A549 (cell line): ENCODE results near the gene MAMLD1.

Experiments used
- ESRRA ChIP-seq: fragments of 150-350 bp; IDR thresholded peaks from 2 replicates; pipeline ENCODE4 v1.6.1; 2014; ENCODE audit warnings: mild to moderate bottlenecking, low read length, borderline replicate concordance
- HOXA7 ChIP-seq: fragments of 250-450 bp; sonication (Bioruptor Pico); IDR thresholded peaks from 2 replicates; pipeline ENCODE4 v1.5.0; 2020; ENCODE audit warnings: mild to moderate bottlenecking, moderate library complexity
- POLR2A ChIP-seq: IDR thresholded peaks from 2 replicates; pipeline ENCODE4 v1.6.1; 2012; ENCODE audit warnings: mild to moderate bottlenecking, low read length
- RCOR1 ChIP-seq: fragments of 150-350 bp; IDR thresholded peaks from 2 replicates; pipeline ENCODE4 v1.6.1; 2014; ENCODE audit warnings: antibody characterized with exemption, low read length, low read depth
- SMC3 ChIP-seq: fragments of >200 bp; sonication (Bioruptor Twin); formaldehyde crosslinking; IDR thresholded peaks from 3 replicates; pipeline ENCODE4 v1.6.1; 2018; ENCODE audit warnings: inconsistent platforms
- ZC3H11A ChIP-seq: fragments of 450-650 bp; IDR thresholded peaks from 2 replicates; pipeline ENCODE4 v1.6.1; 2014; ENCODE audit warnings: antibody characterized with exemption, mild to moderate bottlenecking
- TF ChIP-seq, protein P1 (sequence below): fragments of >200 bp; sonication (Bioruptor Twin); formaldehyde crosslinking; IDR thresholded peaks from 3 replicates; pipeline ENCODE4 v1.5.1; 2016
- TF ChIP-seq, protein P2 (sequence below): fragments of 450-650 bp; IDR thresholded peaks from 2 replicates; pipeline ENCODE4 v1.6.1; 2014; ENCODE audit warnings: antibody characterized with exemption

DNA sequence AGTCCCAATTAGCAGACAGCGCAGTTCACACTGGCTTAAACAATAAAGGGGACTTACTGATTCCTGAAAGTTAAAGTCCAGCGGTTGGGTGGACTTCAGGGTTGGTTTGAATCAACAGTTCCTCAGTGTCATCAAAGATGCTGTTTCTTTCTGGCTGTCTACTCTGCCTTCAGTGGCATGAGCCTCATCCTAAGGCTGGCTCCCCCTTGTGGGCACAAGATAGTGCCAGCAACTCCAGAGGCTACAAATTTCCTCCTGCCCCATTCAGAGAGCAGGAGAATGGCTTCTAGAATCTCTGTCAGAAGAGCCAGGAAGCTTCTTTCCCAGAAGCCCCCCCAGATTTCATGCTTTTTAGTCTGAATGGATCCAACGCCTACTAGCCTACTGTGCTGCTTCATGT lies 122.9 kb downstream of the MAMLD1 start:
- TF ChIP-seq HOXA7 (CRISPR knock-in tag) (no peak), SMC3 (peak; percentile 73), POLR2A (no peak), RCOR1 (no peak), ZC3H11A (no peak), ESRRA (no peak)
- TF ChIP-seq, protein P1, sequence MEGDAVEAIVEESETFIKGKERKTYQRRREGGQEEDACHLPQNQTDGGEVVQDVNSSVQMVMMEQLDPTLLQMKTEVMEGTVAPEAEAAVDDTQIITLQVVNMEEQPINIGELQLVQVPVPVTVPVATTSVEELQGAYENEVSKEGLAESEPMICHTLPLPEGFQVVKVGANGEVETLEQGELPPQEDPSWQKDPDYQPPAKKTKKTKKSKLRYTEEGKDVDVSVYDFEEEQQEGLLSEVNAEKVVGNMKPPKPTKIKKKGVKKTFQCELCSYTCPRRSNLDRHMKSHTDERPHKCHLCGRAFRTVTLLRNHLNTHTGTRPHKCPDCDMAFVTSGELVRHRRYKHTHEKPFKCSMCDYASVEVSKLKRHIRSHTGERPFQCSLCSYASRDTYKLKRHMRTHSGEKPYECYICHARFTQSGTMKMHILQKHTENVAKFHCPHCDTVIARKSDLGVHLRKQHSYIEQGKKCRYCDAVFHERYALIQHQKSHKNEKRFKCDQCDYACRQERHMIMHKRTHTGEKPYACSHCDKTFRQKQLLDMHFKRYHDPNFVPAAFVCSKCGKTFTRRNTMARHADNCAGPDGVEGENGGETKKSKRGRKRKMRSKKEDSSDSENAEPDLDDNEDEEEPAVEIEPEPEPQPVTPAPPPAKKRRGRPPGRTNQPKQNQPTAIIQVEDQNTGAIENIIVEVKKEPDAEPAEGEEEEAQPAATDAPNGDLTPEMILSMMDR = peak; percentile 58
- TF ChIP-seq, protein P2, sequence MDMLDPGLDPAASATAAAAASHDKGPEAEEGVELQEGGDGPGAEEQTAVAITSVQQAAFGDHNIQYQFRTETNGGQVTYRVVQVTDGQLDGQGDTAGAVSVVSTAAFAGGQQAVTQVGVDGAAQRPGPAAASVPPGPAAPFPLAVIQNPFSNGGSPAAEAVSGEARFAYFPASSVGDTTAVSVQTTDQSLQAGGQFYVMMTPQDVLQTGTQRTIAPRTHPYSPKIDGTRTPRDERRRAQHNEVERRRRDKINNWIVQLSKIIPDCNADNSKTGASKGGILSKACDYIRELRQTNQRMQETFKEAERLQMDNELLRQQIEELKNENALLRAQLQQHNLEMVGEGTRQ = no peak
